HepG2 (cell line): Measurements from ENCODE around the gene SLC35F6. TPM values are rescaled to one million over a fixed set of nuclear protein-coding genes. Genes with fewer than 3 reads are reported as not detected.
A peak's percentile ranks its signal among the peaks of the same experiment; 100 is the strongest.

Source experiments
- E2F1 ChIP-seq: sonication (generic); formaldehyde crosslinking; IDR thresholded peaks from 2 replicates; pipeline ENCODE4 v1.5.0; 2020; ENCODE audit warnings: missing genetic modification reagents
- EP300 ChIP-seq, 3 experiments: sonication (generic) in 1 of 3; formaldehyde crosslinking in 1 of 3; IDR thresholded peaks; 2 replicates each; pipeline versions ENCODE4 v1.5.1 to v1.6.1; 2011 to 2020; ENCODE audit warnings: low read depth in 2 of 3, low read length in 2 of 3, borderline replicate concordance in 1 of 3, improper control_type of control experiment in 1 of 3, mild to moderate bottlenecking in 1 of 3, missing genetic modification reagents in 1 of 3, moderate library complexity in 1 of 3
- FOXC1 ChIP-seq: sonication (generic); formaldehyde crosslinking; IDR thresholded peaks from 2 replicates; pipeline ENCODE4 v1.8.0; 2022; ENCODE audit warnings: mild to moderate bottlenecking, missing genetic modification reagents, borderline replicate concordance
- GATAD1 ChIP-seq: IDR thresholded peaks from 2 replicates; pipeline ENCODE4 v1.6.1; 2016; ENCODE audit warnings: missing genetic modification reagents, missing compliant biosample characterization
- IRF1 ChIP-seq: sonication (generic); formaldehyde crosslinking; IDR thresholded peaks from 2 replicates; pipeline ENCODE4 v1.4.0; 2020; ENCODE audit warnings: low read depth, mild to moderate bottlenecking, missing genetic modification reagents
- KLF11 ChIP-seq: IDR thresholded peaks from 2 replicates; pipeline ENCODE4 v1.6.1; 2016; ENCODE audit warnings: missing compliant biosample characterization
- PATZ1 ChIP-seq: sonication (generic); formaldehyde crosslinking; IDR thresholded peaks from 2 replicates; pipeline ENCODE4 v1.4.0; 2020; ENCODE audit warnings: missing genetic modification reagents
- SP140L ChIP-seq: sonication (generic); formaldehyde crosslinking; IDR thresholded peaks from 2 replicates; pipeline ENCODE4 v1.4.0; 2020; ENCODE audit warnings: missing genetic modification reagents, borderline replicate concordance
- STAT6 ChIP-seq: sonication (generic); formaldehyde crosslinking; IDR thresholded peaks from 2 replicates; pipeline ENCODE4 v1.4.0; 2020; ENCODE audit warnings: missing genetic modification reagents, mild to moderate bottlenecking, borderline replicate concordance
- ZBTB26 ChIP-seq: IDR thresholded peaks from 2 replicates; pipeline ENCODE4 v1.6.1; 2016; ENCODE audit warnings: missing compliant biosample characterization, missing genetic modification reagents, borderline replicate concordance
- ZNF24 ChIP-seq: fragments of 450-650 bp; IDR thresholded peaks from 2 replicates; pipeline ENCODE4 v1.6.1; 2017; ENCODE audit warnings: antibody characterized with exemption, mild to moderate bottlenecking
- ZNF607 ChIP-seq: sonication (generic); formaldehyde crosslinking; IDR thresholded peaks from 2 replicates; pipeline ENCODE4 v1.5.1; 2020; ENCODE audit warnings: missing genetic modification reagents, mild to moderate bottlenecking, borderline replicate concordance
- ZNF687 ChIP-seq: sonication (generic); formaldehyde crosslinking; IDR thresholded peaks from 2 replicates; pipeline ENCODE4 v1.5.1; 2020; ENCODE audit warnings: mild to moderate bottlenecking, missing genetic modification reagents, moderate library complexity
- ZNF720 ChIP-seq: sonication (generic); formaldehyde crosslinking; IDR thresholded peaks from 2 replicates; pipeline ENCODE4 v1.4.0; 2020; ENCODE audit warnings: missing genetic modification reagents
- ZNF766 ChIP-seq: sonication (generic); formaldehyde crosslinking; IDR thresholded peaks from 2 replicates; pipeline ENCODE4 v1.5.0; 2020; ENCODE audit warnings: missing genetic modification reagents, borderline replicate concordance
- polyA plus RNA-seq, 8 experiments: library from polyadenylated mRNA; depleted of rRNA in 3 of 8; stranded (reverse) in 7 of 8; unstranded in 1 of 8; fragments of >200 nt; fragmentation: Illumina TruSeq in 4 of 8; extraction: Trizol in 4 of 8; gene quantifications; 2 replicates each; pipeline versions ENCODE4 v1.2.1 to v1.2.3, GENCODE V29; 2011 to 2016; ENCODE audit warnings: low read depth in 4 of 8, missing spikeins in 1 of 8, mixed read lengths in 1 of 8; ENCODE audit not compliant: insufficient read depth in 1 of 8
- total RNA-seq, 5 experiments: library from RNA; depleted of rRNA; stranded (reverse); fragments of >200 nt; fragmentation: Illumina TruSeq; extraction: Trizol; gene quantifications; 2 replicates each; pipeline ENCODE4 v1.2.3, GENCODE V29; 2016; ENCODE audit warnings: low read depth in 1 of 5

The SLC35F6 gene
- total and polyA plus RNA-seq, 2 of the 13 experiments (the other 11 are each of a cell fraction or from before 2014, with no cell fraction given): 15.2 to 21.2 TPM

- TF ChIP-seq ZNF24 (no peak), PATZ1 (CRISPR knock-in tag) (peak; percentile 44; the same call in 1 of the 2 replicates), FOXC1 (CRISPR knock-in tag) (no peak), ZBTB26 (CRISPR knock-in tag) (no peak; the same call in 1 of the 2 replicates), IRF1 (CRISPR knock-in tag) (no peak), ZNF720 (CRISPR knock-in tag) (no peak), GATAD1 (CRISPR knock-in tag) (no peak), ZNF687 (peak; percentile 25; the same call in 1 of the 2 replicates), ZNF607 (CRISPR knock-in tag) (no peak), STAT6 (CRISPR knock-in tag) (no peak), KLF11 (CRISPR knock-in tag) (no peak), ZNF766 (no peak), EP300 (IDR thresholded peaks at IDR 0.05; ENCODE audit: low read depth in 2 of 2, low read length in 2 of 2) (peak in 1 of 2 experiments; percentile 60; a peak in 1 of 4 replicates), EP300 (CRISPR knock-in tag; IDR thresholded peaks at IDR 0.05; ENCODE audit: borderline replicate concordance) (no peak), E2F1 (CRISPR knock-in tag) (no peak), SP140L (CRISPR knock-in tag) (no peak)
Measured at GRCh38 chr2:26720322-26721114, 43.6 kb upstream of the SLC35F6 start (continued).
